ENCODE results near the gene NPLOC4.
A peak's percentile ranks its signal among the peaks of the same experiment; 100 is the strongest.

Gene NPLOC4

GRCh38 chr17:81513753-81514488 is 123.0 kb downstream of the NPLOC4 start (continued):
- no peak for TF ChIP-seq ZNF530 (tag by site-specific recombination; IDR thresholded peaks at IDR 0.05; ENCODE audit: low read depth)
- TF ChIP-seq ZNF521 (tag by site-specific recombination; IDR thresholded peaks at IDR 0.05), result no peak
- TF ChIP-seq ZNF37A (tag by site-specific recombination; IDR thresholded peaks at IDR 0.05), result no peak
- TF ChIP-seq KLF8 (tag by site-specific recombination; IDR thresholded peaks at IDR 0.05), result 0 out of 2 replicates have a peak, but pooled peaks have one; percentile 34
- no peak for TF ChIP-seq ZNF433 (tag by site-specific recombination; IDR thresholded peaks at IDR 0.05; ENCODE audit: low read depth)
- peak; percentile 37; the same call in 1 of the 2 replicates for TF ChIP-seq ZNF449 (tag by site-specific recombination; IDR thresholded peaks at IDR 0.05)
- TF ChIP-seq KLF16 (tag by site-specific recombination; IDR thresholded peaks at IDR 0.05), result 0 out of 2 replicates have a peak, but pooled peaks have one; percentile 35
- no peak for TF ChIP-seq ZNF501 (tag by site-specific recombination; IDR thresholded peaks at IDR 0.05)
- no peak for TF ChIP-seq ZFHX2 (tag by site-specific recombination; conservative IDR thresholded peaks at IDR 0.05)
- TF ChIP-seq FEZF1 (tag by site-specific recombination; IDR thresholded peaks at IDR 0.05), result no peak
- TF ChIP-seq ZNF776 (tag by site-specific recombination; IDR thresholded peaks at IDR 0.05; ENCODE audit: borderline replicate concordance), result no peak
- TF ChIP-seq HIC1 (tag by site-specific recombination; IDR thresholded peaks at IDR 0.05), result peak; percentile 44; the same call in 1 of the 2 replicates
- TF ChIP-seq OSR2 (tag by site-specific recombination; IDR thresholded peaks at IDR 0.05), result no peak
- no peak for TF ChIP-seq ZNF580 (tag by site-specific recombination; IDR thresholded peaks at IDR 0.05)
- peak; percentile 60; the same call in 1 of the 2 replicates for TF ChIP-seq ZNF561 (tag by site-specific recombination; IDR thresholded peaks at IDR 0.05; ENCODE audit: borderline replicate concordance)
- no peak for TF ChIP-seq ZSCAN5A (tag by site-specific recombination; IDR thresholded peaks at IDR 0.05)
- TF ChIP-seq, protein P1, sequence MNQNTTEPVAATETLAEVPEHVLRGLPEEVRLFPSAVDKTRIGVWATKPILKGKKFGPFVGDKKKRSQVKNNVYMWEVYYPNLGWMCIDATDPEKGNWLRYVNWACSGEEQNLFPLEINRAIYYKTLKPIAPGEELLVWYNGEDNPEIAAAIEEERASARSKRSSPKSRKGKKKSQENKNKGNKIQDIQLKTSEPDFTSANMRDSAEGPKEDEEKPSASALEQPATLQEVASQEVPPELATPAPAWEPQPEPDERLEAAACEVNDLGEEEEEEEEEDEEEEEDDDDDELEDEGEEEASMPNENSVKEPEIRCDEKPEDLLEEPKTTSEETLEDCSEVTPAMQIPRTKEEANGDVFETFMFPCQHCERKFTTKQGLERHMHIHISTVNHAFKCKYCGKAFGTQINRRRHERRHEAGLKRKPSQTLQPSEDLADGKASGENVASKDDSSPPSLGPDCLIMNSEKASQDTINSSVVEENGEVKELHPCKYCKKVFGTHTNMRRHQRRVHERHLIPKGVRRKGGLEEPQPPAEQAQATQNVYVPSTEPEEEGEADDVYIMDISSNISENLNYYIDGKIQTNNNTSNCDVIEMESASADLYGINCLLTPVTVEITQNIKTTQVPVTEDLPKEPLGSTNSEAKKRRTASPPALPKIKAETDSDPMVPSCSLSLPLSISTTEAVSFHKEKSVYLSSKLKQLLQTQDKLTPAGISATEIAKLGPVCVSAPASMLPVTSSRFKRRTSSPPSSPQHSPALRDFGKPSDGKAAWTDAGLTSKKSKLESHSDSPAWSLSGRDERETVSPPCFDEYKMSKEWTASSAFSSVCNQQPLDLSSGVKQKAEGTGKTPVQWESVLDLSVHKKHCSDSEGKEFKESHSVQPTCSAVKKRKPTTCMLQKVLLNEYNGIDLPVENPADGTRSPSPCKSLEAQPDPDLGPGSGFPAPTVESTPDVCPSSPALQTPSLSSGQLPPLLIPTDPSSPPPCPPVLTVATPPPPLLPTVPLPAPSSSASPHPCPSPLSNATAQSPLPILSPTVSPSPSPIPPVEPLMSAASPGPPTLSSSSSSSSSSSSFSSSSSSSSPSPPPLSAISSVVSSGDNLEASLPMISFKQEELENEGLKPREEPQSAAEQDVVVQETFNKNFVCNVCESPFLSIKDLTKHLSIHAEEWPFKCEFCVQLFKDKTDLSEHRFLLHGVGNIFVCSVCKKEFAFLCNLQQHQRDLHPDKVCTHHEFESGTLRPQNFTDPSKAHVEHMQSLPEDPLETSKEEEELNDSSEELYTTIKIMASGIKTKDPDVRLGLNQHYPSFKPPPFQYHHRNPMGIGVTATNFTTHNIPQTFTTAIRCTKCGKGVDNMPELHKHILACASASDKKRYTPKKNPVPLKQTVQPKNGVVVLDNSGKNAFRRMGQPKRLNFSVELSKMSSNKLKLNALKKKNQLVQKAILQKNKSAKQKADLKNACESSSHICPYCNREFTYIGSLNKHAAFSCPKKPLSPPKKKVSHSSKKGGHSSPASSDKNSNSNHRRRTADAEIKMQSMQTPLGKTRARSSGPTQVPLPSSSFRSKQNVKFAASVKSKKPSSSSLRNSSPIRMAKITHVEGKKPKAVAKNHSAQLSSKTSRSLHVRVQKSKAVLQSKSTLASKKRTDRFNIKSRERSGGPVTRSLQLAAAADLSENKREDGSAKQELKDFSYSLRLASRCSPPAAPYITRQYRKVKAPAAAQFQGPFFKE (tag by site-specific recombination; IDR thresholded peaks at IDR 0.05; ENCODE audit: borderline replicate concordance), result no peak
- peak; percentile 43 for TF ChIP-seq SP3 (tag by site-specific recombination; IDR thresholded peaks at IDR 0.05)
- TF ChIP-seq ZNF10 (tag by site-specific recombination; IDR thresholded peaks at IDR 0.05), result peak; percentile 37; the same call in 1 of the 2 replicates
- peak; percentile 98 for TF ChIP-seq GLIS2 (tag by site-specific recombination; IDR thresholded peaks at IDR 0.05)
- 0 out of 2 replicates have a peak, but pooled peaks have one; percentile 18 for TF ChIP-seq PRDM4 (tag by site-specific recombination; IDR thresholded peaks at IDR 0.05)
- no peak for TF ChIP-seq ZNF366 (tag by site-specific recombination; conservative IDR thresholded peaks at IDR 0.05)
- TF ChIP-seq ZNF571 (tag by site-specific recombination; IDR thresholded peaks at IDR 0.05), result no peak
- TF ChIP-seq ZNF629 (tag by site-specific recombination; IDR thresholded peaks at IDR 0.05), result peak; percentile 85
- TF ChIP-seq ZNF670 (tag by site-specific recombination; IDR thresholded peaks at IDR 0.05; ENCODE audit: low read depth), result no peak

All from HEK293 (cell line).